ENCODE results near the gene OXLD1.

DNA sequence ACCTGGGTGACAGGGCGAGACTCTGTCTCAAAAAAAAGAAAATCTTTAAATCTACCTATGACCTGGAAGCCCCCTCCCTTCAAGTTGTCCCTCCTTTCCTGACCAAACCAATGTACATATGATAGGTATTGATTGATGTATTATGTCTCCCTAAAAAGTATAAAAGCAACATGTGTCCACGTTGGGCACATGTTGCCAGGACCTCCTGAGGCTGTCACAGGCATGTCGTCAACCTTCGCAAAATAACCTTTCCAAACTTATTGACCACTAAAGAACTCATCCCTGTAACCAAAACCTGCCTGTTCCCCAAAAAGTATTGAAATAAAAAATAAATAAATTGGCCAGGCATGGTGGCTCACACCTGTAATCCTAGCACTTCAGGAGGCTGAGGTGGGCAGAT, 4.4 kb downstream of the OXLD1 start:
- TF ChIP-seq POLR2A (IDR thresholded peaks at IDR 0.05; ENCODE audit: borderline replicate concordance, extremely low read depth, insufficient read depth, insufficient read length) (no peak), EZH2 (IDR thresholded peaks at IDR 0.05) (no peak), SRF (IDR thresholded peaks at IDR 0.05; ENCODE audit: low read depth) (no peak), FOSL1 (IDR thresholded peaks at IDR 0.05; ENCODE audit: low read depth) (no peak), SIN3A (IDR thresholded peaks at IDR 0.05; ENCODE audit: low read depth) (no peak), POLR2AphosphoS5 (IDR thresholded peaks at IDR 0.05; ENCODE audit: low read depth, low read length) (no peak)
- TF ChIP-seq, protein P1, sequence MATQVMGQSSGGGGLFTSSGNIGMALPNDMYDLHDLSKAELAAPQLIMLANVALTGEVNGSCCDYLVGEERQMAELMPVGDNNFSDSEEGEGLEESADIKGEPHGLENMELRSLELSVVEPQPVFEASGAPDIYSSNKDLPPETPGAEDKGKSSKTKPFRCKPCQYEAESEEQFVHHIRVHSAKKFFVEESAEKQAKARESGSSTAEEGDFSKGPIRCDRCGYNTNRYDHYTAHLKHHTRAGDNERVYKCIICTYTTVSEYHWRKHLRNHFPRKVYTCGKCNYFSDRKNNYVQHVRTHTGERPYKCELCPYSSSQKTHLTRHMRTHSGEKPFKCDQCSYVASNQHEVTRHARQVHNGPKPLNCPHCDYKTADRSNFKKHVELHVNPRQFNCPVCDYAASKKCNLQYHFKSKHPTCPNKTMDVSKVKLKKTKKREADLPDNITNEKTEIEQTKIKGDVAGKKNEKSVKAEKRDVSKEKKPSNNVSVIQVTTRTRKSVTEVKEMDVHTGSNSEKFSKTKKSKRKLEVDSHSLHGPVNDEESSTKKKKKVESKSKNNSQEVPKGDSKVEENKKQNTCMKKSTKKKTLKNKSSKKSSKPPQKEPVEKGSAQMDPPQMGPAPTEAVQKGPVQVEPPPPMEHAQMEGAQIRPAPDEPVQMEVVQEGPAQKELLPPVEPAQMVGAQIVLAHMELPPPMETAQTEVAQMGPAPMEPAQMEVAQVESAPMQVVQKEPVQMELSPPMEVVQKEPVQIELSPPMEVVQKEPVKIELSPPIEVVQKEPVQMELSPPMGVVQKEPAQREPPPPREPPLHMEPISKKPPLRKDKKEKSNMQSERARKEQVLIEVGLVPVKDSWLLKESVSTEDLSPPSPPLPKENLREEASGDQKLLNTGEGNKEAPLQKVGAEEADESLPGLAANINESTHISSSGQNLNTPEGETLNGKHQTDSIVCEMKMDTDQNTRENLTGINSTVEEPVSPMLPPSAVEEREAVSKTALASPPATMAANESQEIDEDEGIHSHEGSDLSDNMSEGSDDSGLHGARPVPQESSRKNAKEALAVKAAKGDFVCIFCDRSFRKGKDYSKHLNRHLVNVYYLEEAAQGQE (IDR thresholded peaks at IDR 0.05; ENCODE audit: low read depth), result no peak
- TF ChIP-seq, protein P2, sequence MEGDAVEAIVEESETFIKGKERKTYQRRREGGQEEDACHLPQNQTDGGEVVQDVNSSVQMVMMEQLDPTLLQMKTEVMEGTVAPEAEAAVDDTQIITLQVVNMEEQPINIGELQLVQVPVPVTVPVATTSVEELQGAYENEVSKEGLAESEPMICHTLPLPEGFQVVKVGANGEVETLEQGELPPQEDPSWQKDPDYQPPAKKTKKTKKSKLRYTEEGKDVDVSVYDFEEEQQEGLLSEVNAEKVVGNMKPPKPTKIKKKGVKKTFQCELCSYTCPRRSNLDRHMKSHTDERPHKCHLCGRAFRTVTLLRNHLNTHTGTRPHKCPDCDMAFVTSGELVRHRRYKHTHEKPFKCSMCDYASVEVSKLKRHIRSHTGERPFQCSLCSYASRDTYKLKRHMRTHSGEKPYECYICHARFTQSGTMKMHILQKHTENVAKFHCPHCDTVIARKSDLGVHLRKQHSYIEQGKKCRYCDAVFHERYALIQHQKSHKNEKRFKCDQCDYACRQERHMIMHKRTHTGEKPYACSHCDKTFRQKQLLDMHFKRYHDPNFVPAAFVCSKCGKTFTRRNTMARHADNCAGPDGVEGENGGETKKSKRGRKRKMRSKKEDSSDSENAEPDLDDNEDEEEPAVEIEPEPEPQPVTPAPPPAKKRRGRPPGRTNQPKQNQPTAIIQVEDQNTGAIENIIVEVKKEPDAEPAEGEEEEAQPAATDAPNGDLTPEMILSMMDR (IDR thresholded peaks at IDR 0.05 in 2 of 3, conservative IDR thresholded peaks at IDR 0.05 in 1 of 3; ENCODE audit: borderline replicate concordance in 1 of 3, insufficient read depth in 1 of 3, low read depth in 2 of 3, low read length in 2 of 3), result no peak

Data from HCT116 (cell line).